Endometrium (tissue), 2 donors: ENCODE results near the gene SV2A.
"Not testable (repeated sequence)": the region's sequence is repeated elsewhere in the genome, so short reads cannot be mapped to it uniquely, and the experiment has no call there.

ENCODE experiments used
- FAIRE-seq: peaks from 2 replicates; lab custom pipeline; 2012; peaks lifted over from hg19 to GRCh38; lab: Jason Lieb, UNC
- donor health status: control.
- donor health status: control.

The SV2A gene

GRCh38 chr1:149886396-149887195 lies 31.0 kb downstream of the SV2A start:
- FAIRE-seq: peak; percentile 95

- not testable (repeated sequence) for FAIRE-seq
These were observed 31.6 kb downstream of the SV2A start for GRCh38 chr1:149886121-149886395.

- FAIRE-seq: no peak
These were observed 32.1 kb downstream of the SV2A start for GRCh38 chr1:149885339-149886120.

- FAIRE-seq: no peak
These were observed 33.0 kb downstream of the SV2A start for GRCh38 chr1:149884433-149885338.

- no peak for FAIRE-seq
These were observed 33.9 kb downstream of the SV2A start for GRCh38 chr1:149883598-149884247.

GRCh38 chr1:149881876-149882275 lies 35.8 kb downstream of the SV2A start:
- no peak for FAIRE-seq

GRCh38 chr1:149879556-149879955 lies 38.1 kb downstream of the SV2A start:
- no peak for FAIRE-seq

GRCh38 chr1:149877211-149877946 lies 40.3 kb downstream of the SV2A start:
- FAIRE-seq: no peak

- not testable (repeated sequence) for FAIRE-seq
These were observed 44.6 kb downstream of the SV2A start for GRCh38 chr1:149873060-149873459.

- FAIRE-seq: not testable (repeated sequence)
These were observed 50.8 kb downstream of the SV2A start for GRCh38 chr1:149866887-149867286.

GRCh38 chr1:149861497-149862054 lies 56.1 kb downstream of the SV2A start:
- FAIRE-seq: not testable (repeated sequence)

- FAIRE-seq: peak; percentile 76
These were observed 56.8 kb downstream of the SV2A start for GRCh38 chr1:149860684-149861496.

GRCh38 chr1:149860271-149860670 lies 57.4 kb downstream of the SV2A start:
- FAIRE-seq: not testable (repeated sequence)
